K562 (cell line): ENCODE data around the gene RNPEP. TPM values are rescaled to one million over a fixed set of nuclear protein-coding genes. Genes with fewer than 3 reads are reported as not detected.

Source experiments
- ATAC-seq: fragments of 200-7000 bp; cut with Tn5 transposase; 3 replicates; pipeline ENCODE4 v1.9.1; 2020; ENCODE audit warnings: moderate library complexity
- BruUV-seq: library from RNA; stranded (reverse); fragments of 400-500 nt; replicated peaks from 2 replicates; lab custom pipeline; 2021; lab: Mats Ljungman, UMichigan
- CTCF ChIA-PET: fragments of 300-600 bp; formaldehyde crosslinking; extraction: SDS; loops from one replicate; lab custom pipeline; 2021; ENCODE audit warnings: low intra/inter-chr PET ratio; lab: Yijun Ruan, JAX
- POLR2A ChIA-PET: fragments of 300-600, 350-650 bp; sonication (Branson Sonifier 250); formaldehyde crosslinking; extraction: SDS; loops from one replicate; lab custom pipeline; 2021; ENCODE audit warnings: antibody characterized with exemption, inconsistent platforms; lab: Yijun Ruan, JAX
- DNase-seq, 4 experiments: peaks; one replicate each; pipeline versions ENCODE4 v3.0.0 to v3.0.0-alpha.2; 2011 to 2018; ENCODE audit warnings: low spot score in 3 of 4, mixed read lengths in 3 of 4; ENCODE audit errors: extremely low read depth in 1 of 4
- FAIRE-seq: peaks from 2 replicates; lab custom pipeline; 2011; peaks lifted over from hg19 to GRCh38; lab: Jason Lieb, UNC
- H2AFZ ChIP-seq: 2 replicates; pipeline ENCODE4 v1.6.0; 2011; ENCODE audit warnings: low read depth, low read length, control low read depth, inconsistent platforms
- H3K27ac ChIP-seq: fragments of 200-600 bp; 3 replicates; pipeline ENCODE4 v1.8.0; 2011; ENCODE audit warnings: low read depth, mild to moderate bottlenecking, control low read depth, inconsistent platforms, low read length, moderate library complexity, mixed read lengths; ENCODE audit errors: extremely low read depth
- H3K27me3 ChIP-seq, 2 experiments: fragments of 300-600 bp in 1 of 2; 2 replicates in 1 of 2; 3 replicates in 1 of 2; pipeline versions ENCODE4 v1.6.0 to v1.8.0; 2011; ENCODE audit warnings: inconsistent platforms in 2 of 2, low read length in 2 of 2, mild to moderate bottlenecking in 1 of 2, mixed read lengths in 1 of 2, moderate library complexity in 1 of 2; ENCODE audit not compliant: control insufficient read depth in 2 of 2, insufficient read depth in 2 of 2
- H3K36me3 ChIP-seq: fragments of 300-600 bp; 3 replicates; pipeline ENCODE4 v1.8.0; 2011; ENCODE audit warnings: mild to moderate bottlenecking, low read length, inconsistent platforms; ENCODE audit not compliant: control insufficient read depth, insufficient read depth
- H3K4me1 ChIP-seq, 2 experiments: fragments of 200-600 bp in 1 of 2; replicated peaks in 1 of 2; 2 replicates in 1 of 2; 3 replicates in 1 of 2; pipeline versions ENCODE4 v1.5.1 to v1.8.0; 2011; ENCODE audit warnings: inconsistent platforms in 2 of 2, low read length in 2 of 2, mild to moderate bottlenecking in 1 of 2, mixed read lengths in 1 of 2, moderate library complexity in 1 of 2; ENCODE audit not compliant: control insufficient read depth in 2 of 2, insufficient read depth in 2 of 2
- H3K4me2 ChIP-seq: 2 replicates; pipeline ENCODE4 v1.6.1; 2011; ENCODE audit warnings: low read length, control low read depth, inconsistent platforms, mixed read lengths; ENCODE audit not compliant: insufficient read depth
- H3K4me3 ChIP-seq: fragments of 200-600 bp; sonication (generic), shearing (Covaris generic); 2 replicates; pipeline ENCODE4 v1.5.1; 2016; ENCODE audit warnings: control low read depth, inconsistent platforms
- H3K79me2 ChIP-seq: fragments of 200-600 bp; 3 replicates; pipeline ENCODE4 v1.8.0; 2011; ENCODE audit warnings: low read length, inconsistent platforms; ENCODE audit not compliant: control insufficient read depth, insufficient read depth
- H3K9ac ChIP-seq, 2 experiments: 2 replicates each; pipeline versions ENCODE4 v1.6.0 to v1.6.1; 2011; ENCODE audit warnings: low read depth in 2 of 2, low read length in 2 of 2, control low read depth in 1 of 2, inconsistent platforms in 1 of 2, mild to moderate bottlenecking in 1 of 2, mixed read lengths in 1 of 2; ENCODE audit not compliant: insufficient read depth in 1 of 2
- H3K9me1 ChIP-seq: one replicate; pipeline ENCODE4 v1.6.0; 2011; ENCODE audit warnings: inconsistent platforms, mild to moderate bottlenecking, low read length, moderate library complexity; ENCODE audit not compliant: control insufficient read depth, insufficient read depth
- H3K9me3 ChIP-seq: replicated peaks from 2 replicates; pipeline ENCODE4 v1.5.1; 2011; ENCODE audit warnings: low read depth, low read length, inconsistent platforms; ENCODE audit not compliant: control insufficient read depth, insufficient read depth
- H4K20me1 ChIP-seq: replicated peaks from 2 replicates; pipeline ENCODE4 v1.6.1; 2011; ENCODE audit warnings: low read length, inconsistent platforms, mixed read lengths; ENCODE audit not compliant: control insufficient read depth, insufficient read depth
- WGBS: fragments of 100-300 bp; shearing (Covaris generic); methylation state at CpG from one replicate; pipeline ENCODE4 v1.1.6; 2016; ENCODE audit warnings: low coverage, mixed read lengths; ENCODE audit not compliant: insufficient coverage; ENCODE audit errors: missing lambda C conversion rate; 5-methylcytosine and 5-hydroxymethylcytosine counted together
- in situ Hi-C: fragments of 300-500 bp; cut with MboI; formaldehyde crosslinking; loops from 4 replicates; pipeline ENCODE4 v1.15.0; 2018; ENCODE audit warnings: inconsistent platforms, mixed read lengths
- intact Hi-C: fragments of 100-400 bp; cut with micrococcal nuclease; formaldehyde crosslinking; loops from 2 replicates; pipeline ENCODE4 v1.14.2; 2022
- polyA plus RNA-seq, 8 experiments: library from polyadenylated mRNA; depleted of rRNA in 4 of 8; stranded (reverse) in 5 of 8; unstranded in 3 of 8; fragments of >200 nt; fragmentation: Nextera tagmentation in 2 of 8; fragmentation: Illumina TruSeq in 1 of 8; extraction: Ambion mirVana in 2 of 8; extraction: Trizol in 1 of 8; gene quantifications; 2 replicates each; pipeline versions ENCODE4 v1.2.1 to v1.2.3, GENCODE V29; 2011 to 2014; ENCODE audit warnings: inconsistent platforms in 1 of 8, missing spikeins in 1 of 8
- total RNA-seq, 7 experiments: library from RNA; depleted of rRNA in 6 of 7; stranded (reverse); fragments of >200 nt in 6 of 7; fragmentation: Illumina TruSeq in 2 of 7; extraction: Trizol in 2 of 7; gene quantifications; 2 replicates each; pipeline versions ENCODE4 v1.2.1 to v1.2.3, GENCODE V29; 2011 to 2021; ENCODE audit warnings: low replicate concordance in 1 of 7
- TF ChIP-seq, protein P1 (sequence below), 2 experiments: fragments of 450-650 bp; formaldehyde crosslinking in 1 of 2; IDR thresholded peaks; 2 replicates each; pipeline versions ENCODE4 v1.4.0 to v1.6.1; 2014 to 2020; ENCODE audit warnings: mild to moderate bottlenecking in 2 of 2, borderline replicate concordance in 1 of 2, low read depth in 1 of 2

The RNPEP gene
- total and polyA plus RNA-seq, 9 of the 15 experiments (the other 6 are each of a cell fraction or from before 2014, with no cell fraction given): 27.5 to 131 (median 63.4) TPM

DNA sequence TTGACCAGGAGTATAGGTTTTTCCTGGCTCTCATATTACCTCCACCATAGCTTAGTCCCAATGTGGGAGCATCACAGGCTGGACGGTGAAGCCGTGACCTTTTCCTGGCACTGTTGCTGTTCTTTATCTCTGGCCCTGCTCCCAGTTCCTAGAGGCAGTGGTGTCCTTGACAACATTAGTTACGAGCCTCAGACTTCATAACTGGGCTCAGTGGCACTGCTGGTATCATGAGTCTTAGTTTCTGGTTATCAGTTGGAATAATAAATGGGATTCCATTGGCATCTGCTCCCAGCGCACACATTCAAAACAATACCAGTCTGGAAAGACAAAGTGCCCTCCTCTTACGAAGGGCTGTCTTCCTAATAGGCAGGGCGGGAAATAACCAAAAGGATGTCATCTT, 8.0 kb downstream of the RNPEP start:
- DNase-seq (no peak), ATAC-seq (no peak), FAIRE-seq (peak; percentile 73)
- peaks cover 11% of the 10 kb centered on the region for H4K20me1 ChIP-seq
- BruUV-seq: no TSS peak
- no peaks in the 10 kb centered on the region for H3K27me3 ChIP-seq
- H3K9ac ChIP-seq: no peak overlapping the region
- ChIA-PET POLR2A (interaction anchor here (2.8 kb wide), 1 partner anchor 9 kb away, joined by 21 read pairs; no protein-coding TSS in a partner anchor), CTCF (no interaction called here)
- H3K4me1 ChIP-seq: no peaks in the 10 kb centered on the region; a peak in 1 of 5 replicates
- H3K9me1 ChIP-seq: no peaks in the 10 kb centered on the region
- 76% methylated on average over 6 of the region's 6 CpGs for WGBS
- H3K79me2 ChIP-seq: peaks cover 15% of the 10 kb centered on the region
- H3K4me3 ChIP-seq: no peak overlapping the region
- H2AFZ ChIP-seq: no peak overlapping the region
- H3K36me3 ChIP-seq: peaks cover 77% of the 10 kb centered on the region
- H3K27ac ChIP-seq: no peak overlapping the region
- no peak overlapping the region for H3K4me2 ChIP-seq
- in situ Hi-C loops: no loop called here
- no peaks in the 10 kb centered on the region for H3K9me3 ChIP-seq
- intact Hi-C loops: no loop called here
- TF ChIP-seq, protein P1, sequence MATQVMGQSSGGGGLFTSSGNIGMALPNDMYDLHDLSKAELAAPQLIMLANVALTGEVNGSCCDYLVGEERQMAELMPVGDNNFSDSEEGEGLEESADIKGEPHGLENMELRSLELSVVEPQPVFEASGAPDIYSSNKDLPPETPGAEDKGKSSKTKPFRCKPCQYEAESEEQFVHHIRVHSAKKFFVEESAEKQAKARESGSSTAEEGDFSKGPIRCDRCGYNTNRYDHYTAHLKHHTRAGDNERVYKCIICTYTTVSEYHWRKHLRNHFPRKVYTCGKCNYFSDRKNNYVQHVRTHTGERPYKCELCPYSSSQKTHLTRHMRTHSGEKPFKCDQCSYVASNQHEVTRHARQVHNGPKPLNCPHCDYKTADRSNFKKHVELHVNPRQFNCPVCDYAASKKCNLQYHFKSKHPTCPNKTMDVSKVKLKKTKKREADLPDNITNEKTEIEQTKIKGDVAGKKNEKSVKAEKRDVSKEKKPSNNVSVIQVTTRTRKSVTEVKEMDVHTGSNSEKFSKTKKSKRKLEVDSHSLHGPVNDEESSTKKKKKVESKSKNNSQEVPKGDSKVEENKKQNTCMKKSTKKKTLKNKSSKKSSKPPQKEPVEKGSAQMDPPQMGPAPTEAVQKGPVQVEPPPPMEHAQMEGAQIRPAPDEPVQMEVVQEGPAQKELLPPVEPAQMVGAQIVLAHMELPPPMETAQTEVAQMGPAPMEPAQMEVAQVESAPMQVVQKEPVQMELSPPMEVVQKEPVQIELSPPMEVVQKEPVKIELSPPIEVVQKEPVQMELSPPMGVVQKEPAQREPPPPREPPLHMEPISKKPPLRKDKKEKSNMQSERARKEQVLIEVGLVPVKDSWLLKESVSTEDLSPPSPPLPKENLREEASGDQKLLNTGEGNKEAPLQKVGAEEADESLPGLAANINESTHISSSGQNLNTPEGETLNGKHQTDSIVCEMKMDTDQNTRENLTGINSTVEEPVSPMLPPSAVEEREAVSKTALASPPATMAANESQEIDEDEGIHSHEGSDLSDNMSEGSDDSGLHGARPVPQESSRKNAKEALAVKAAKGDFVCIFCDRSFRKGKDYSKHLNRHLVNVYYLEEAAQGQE (IDR thresholded peaks at IDR 0.05; ENCODE audit: borderline replicate concordance): no peak
- TF ChIP-seq, protein P1 (CRISPR knock-in tag; IDR thresholded peaks at IDR 0.05; ENCODE audit: low read depth): no peak
